CD4-positive, alpha-beta T cell (primary cell): ENCODE measurements around the gene BAX. TPM values are rescaled to one million over a fixed set of nuclear protein-coding genes. Genes with fewer than 3 reads are reported as not detected.
"Not testable (repeated sequence)": the region's sequence is repeated elsewhere in the genome, so short reads cannot be mapped to it uniquely, and the experiment has no call there.

Experiments
- ATAC-seq: fragments of 200-7000 bp; cut with Tn5 transposase; one replicate; pipeline ENCODE4 v1.10.0; 2022; ENCODE audit warnings: mild to moderate bottlenecking; ENCODE audit not compliant: poor library complexity
- CTCF ChIA-PET: fragments of 350-600 bp; sonication (Branson Sonifier 250); formaldehyde crosslinking; loops from one replicate; lab custom pipeline; 2021; ENCODE audit warnings: antibody characterized with exemption, inconsistent platforms; lab: Charles Lee
- POLR2A ChIA-PET: fragments of 350-600 bp; sonication (Branson Sonifier 250); formaldehyde crosslinking; loops from one replicate; lab custom pipeline; 2021; ENCODE audit warnings: antibody characterized with exemption, inconsistent platforms; lab: Charles Lee
- DNase-seq, 14 experiments: peaks; one replicate each; pipeline ENCODE4 v3.0.0-alpha.2; 2013 to 2020; ENCODE audit warnings: mixed read lengths in 2 of 14
- H3K27ac ChIP-seq, 2 donors: one replicate each; pipeline versions ENCODE4 v1.5.1 to v1.7.0; 2013; ENCODE audit warnings: low read length in 2 of 2, low read depth in 1 of 2, mild to moderate bottlenecking in 1 of 2
- H3K27me3 ChIP-seq, 2 experiments: 1 replicate in 1 of 2; 2 replicates in 1 of 2; pipeline versions ENCODE4 v1.6.1 to v1.7.0; 2013; ENCODE audit warnings: low read length in 2 of 2, control low read depth in 1 of 2, mild to moderate bottlenecking in 1 of 2, moderate library complexity in 1 of 2; ENCODE audit not compliant: insufficient read depth in 2 of 2, control insufficient read depth in 1 of 2
- H3K36me3 ChIP-seq: one replicate; pipeline ENCODE4 v1.6.1; 2013; ENCODE audit warnings: low read length, control low read depth; ENCODE audit not compliant: insufficient read depth
- H3K4me1 ChIP-seq: one replicate; pipeline ENCODE4 v1.6.1; 2013; ENCODE audit warnings: low read length, control low read depth; ENCODE audit not compliant: insufficient read depth
- H3K4me3 ChIP-seq: one replicate; pipeline ENCODE4 v1.5.1; 2013; ENCODE audit warnings: mild to moderate bottlenecking, low read length, moderate library complexity
- H3K9me3 ChIP-seq, 2 experiments: 1 replicate in 1 of 2; 2 replicates in 1 of 2; pipeline versions ENCODE4 v1.6.1 to v1.7.0; 2013; ENCODE audit warnings: low read length in 2 of 2, mild to moderate bottlenecking in 2 of 2, control low read depth in 1 of 2, moderate library complexity in 1 of 2; ENCODE audit not compliant: control insufficient read depth in 1 of 2, insufficient read depth in 1 of 2
- H3K27ac Mint-ChIP-seq: one replicate; pipeline ENCODE4 v1.8.0; 2020; ENCODE audit warnings: mixed read lengths
- H3K27me3 Mint-ChIP-seq: one replicate; pipeline ENCODE4 v1.8.0; 2021; ENCODE audit warnings: mixed read lengths
- H3K36me3 Mint-ChIP-seq: one replicate; pipeline ENCODE4 v1.8.0; 2021; ENCODE audit warnings: low read depth, mixed read lengths
- H3K4me1 Mint-ChIP-seq: one replicate; pipeline ENCODE4 v1.8.0; 2021; ENCODE audit warnings: low read depth, mixed read lengths
- H3K4me3 Mint-ChIP-seq: one replicate; pipeline ENCODE4 v1.8.0; 2020; ENCODE audit warnings: mild to moderate bottlenecking, mixed read lengths
- H3K9me3 Mint-ChIP-seq: one replicate; pipeline ENCODE4 v1.8.0; 2020; ENCODE audit warnings: mixed read lengths
- CTCF ChIP-seq: fragments of 200-600 bp; IDR thresholded peaks from one replicate; pipeline ENCODE4 v1.8.0; 2022; ENCODE audit warnings: antibody characterized with exemption, mild to moderate bottlenecking
- intact Hi-C, 2 experiments: fragments of 100-400 bp; cut with DNase I in 1 of 2; cut with micrococcal nuclease in 1 of 2; formaldehyde crosslinking; loops; one replicate each; pipeline versions ENCODE4 v1.15.1 to v1.9.0; 2023 to 2025; cut with DNase I, micrococcal nuclease
- total RNA-seq, 174 experiments: library from RNA in 2 of 174; stranded (reverse) in 2 of 174; gene quantifications; one replicate each; pipeline ENCODE4 v1.2.3 and lab custom pipeline; 2021 to 2026

Gene BAX
- total RNA-seq, 2 experiments from 2014 or later = 52.9 to 60.4 TPM

- Mint-ChIP-seq H3K27ac (no peak overlapping the region), H3K27me3 (no peaks in the 10 kb centered on the region), H3K4me3 (no peak overlapping the region), H3K36me3 (peaks cover 42% of the 10 kb centered on the region), H3K4me1 (peaks cover 7% of the 10 kb centered on the region), H3K9me3 (no peaks in the 10 kb centered on the region)
- TF ChIP-seq CTCF = no peak
- Histone ChIP-seq H3K9me3 (no peaks in the 10 kb centered on the region), H3K27ac (no peak overlapping the region), H3K4me3 (no peak overlapping the region), H3K4me1 (peaks cover 3% of the 10 kb centered on the region), H3K36me3 (peaks cover 38% of the 10 kb centered on the region), H3K27me3 (no peaks in the 10 kb centered on the region)
- POLR2A ChIA-PET = no interaction called here
- ATAC-seq (no peak), DNase-seq (no peak)
- intact Hi-C loops = no loop called here
- CTCF ChIA-PET = no interaction called here
Observed at GRCh38 chr19:48921721-48922500, 32.8 kb upstream of the BAX start.

GRCh38 chr19:48922548-48923490 lies 31.9 kb upstream of the BAX start:
- peaks cover 33% of the 10 kb centered on the region for H3K36me3 ChIP-seq
- no peak for ATAC-seq
- no peaks in the 10 kb centered on the region for H3K9me3 Mint-ChIP-seq
- H3K27ac Mint-ChIP-seq = no peak overlapping the region
- CTCF ChIA-PET = no interaction called here
- peaks cover 10% of the 10 kb centered on the region for H3K4me1 Mint-ChIP-seq
- H3K4me3 ChIP-seq = no peak overlapping the region
- no peaks in the 10 kb centered on the region for H3K27me3 Mint-ChIP-seq
- H3K4me3 Mint-ChIP-seq = no peak overlapping the region
- POLR2A ChIA-PET = no interaction called here
- H3K36me3 Mint-ChIP-seq = peaks cover 37% of the 10 kb centered on the region
- H3K9me3 ChIP-seq = no peaks in the 10 kb centered on the region
- TF ChIP-seq CTCF = no peak
- intact Hi-C loops = no loop called here
- no peaks in the 10 kb centered on the region for H3K27me3 ChIP-seq
- peaks cover 5% of the 10 kb centered on the region for H3K4me1 ChIP-seq
- no peak overlapping the region for H3K27ac ChIP-seq
- DNase-seq = no peak

GRCh38 chr19:48925240-48925843 lies 29.3 kb upstream of the BAX start:
- Mint-ChIP-seq H3K4me3 (no peak overlapping the region), H3K27ac (no peak overlapping the region), H3K9me3 (no peaks in the 10 kb centered on the region), H3K27me3 (no peaks in the 10 kb centered on the region), H3K36me3 (peaks cover 21% of the 10 kb centered on the region), H3K4me1 (peaks cover 10% of the 10 kb centered on the region)
- Histone ChIP-seq H3K9me3 (no peaks in the 10 kb centered on the region), H3K27ac (no peak overlapping the region), H3K36me3 (peaks cover 19% of the 10 kb centered on the region), H3K4me3 (no peak overlapping the region), H3K4me1 (peaks cover 5% of the 10 kb centered on the region), H3K27me3 (no peaks in the 10 kb centered on the region)
- ATAC-seq (no peak), DNase-seq (no peak)
- no peak for TF ChIP-seq CTCF
- CTCF ChIA-PET = no interaction called here
- intact Hi-C loops = no loop called here
- POLR2A ChIA-PET = interaction anchor here (1.2 kb wide), 1 partner anchor 11 kb away, joined by 5 read pairs; no protein-coding TSS in a partner anchor

- H3K27me3 Mint-ChIP-seq, H3K27me3 ChIP-seq, H3K4me3 Mint-ChIP-seq, H3K9me3 Mint-ChIP-seq, H3K27ac ChIP-seq, DNase-seq, H3K4me3 ChIP-seq, intact Hi-C loops, H3K27ac Mint-ChIP-seq, H3K9me3 ChIP-seq, ATAC-seq, H3K4me1 Mint-ChIP-seq, H3K4me1 ChIP-seq, CTCF ChIA-PET: not testable (repeated sequence)
- POLR2A ChIA-PET = interaction anchor here (1.2 kb wide), 1 partner anchor 11 kb away, joined by 5 read pairs; no protein-coding TSS in a partner anchor
- H3K36me3 Mint-ChIP-seq = peaks cover 18% of the 10 kb centered on the region
- peaks cover 14% of the 10 kb centered on the region for H3K36me3 ChIP-seq
Observed at GRCh38 chr19:48925890-48926289, 28.8 kb upstream of the BAX start.
